PC-3 (cell line): Measurements from ENCODE around the gene DUSP12. TPM values are rescaled to one million over a fixed set of nuclear protein-coding genes. Genes with fewer than 3 reads are reported as not detected.

Source experiments
- ATAC-seq: fragments of 200-7000 bp; cut with Tn5 transposase; 2 replicates; pipeline ENCODE4 v1.9.1; 2020; ENCODE audit warnings: mild to moderate bottlenecking, moderate library complexity
- Bru-seq: library from RNA; stranded (reverse); fragments of 400-500 nt; gene quantifications from one replicate; lab custom pipeline; 2021; lab: Mats Ljungman, UMichigan
- BruChase-seq, 2 experiments: library from RNA; stranded (reverse); fragments of 400-500 nt; gene quantifications; one replicate each; lab custom pipeline; 2021; lab: Mats Ljungman, UMichigan
- BruUV-seq: library from RNA; stranded (reverse); fragments of 400-500 nt; replicated peaks from 2 replicates; lab custom pipeline; 2021; lab: Mats Ljungman, UMichigan
- CTCF ChIA-PET: fragments of 300-600 bp; sonication (Branson Sonifier 250); formaldehyde crosslinking; loops from one replicate; lab custom pipeline; 2022; ENCODE audit warnings: antibody characterized with exemption; lab: Charles Lee
- POLR2A ChIA-PET: fragments of 300-600 bp; sonication (Branson Sonifier 250); formaldehyde crosslinking; loops from one replicate; lab custom pipeline; 2022; ENCODE audit warnings: antibody characterized with exemption; ENCODE audit not compliant: unreplicated experiment; lab: Charles Lee
- DNase-seq: peaks from one replicate; pipeline ENCODE4 v3.0.0-alpha.2; 2015
- H2AFZ ChIP-seq: fragments of 300-600 bp; sonication (generic); 2 replicates; pipeline ENCODE4 v1.6.0; 2016; ENCODE audit warnings: antibody characterized with exemption, low read length
- H3F3A ChIP-seq: fragments of 300-600 bp; sonication (generic); one replicate; pipeline ENCODE4 v1.6.0; 2017; ENCODE audit warnings: antibody characterized with exemption, low read length, control low read depth, mild to moderate bottlenecking; ENCODE audit not compliant: unreplicated experiment
- H3K27ac ChIP-seq: fragments of 300-600 bp; sonication (generic); 2 replicates; pipeline ENCODE4 v1.5.1; 2016; ENCODE audit warnings: mild to moderate bottlenecking, low read length
- H3K27me3 ChIP-seq: fragments of 300-600 bp; sonication (generic); 2 replicates; pipeline ENCODE4 v1.6.1; 2016; ENCODE audit warnings: low read length, mixed read lengths
- H3K36me3 ChIP-seq: fragments of 300-600 bp; sonication (generic); 2 replicates; pipeline ENCODE4 v1.6.1; 2016; ENCODE audit warnings: low read depth, mixed run types, low read length, mixed read lengths
- H3K4me1 ChIP-seq: fragments of 300-600 bp; sonication (generic); 2 replicates; pipeline ENCODE4 v1.5.1; 2016; ENCODE audit warnings: low read length; ENCODE audit not compliant: insufficient read depth
- H3K4me2 ChIP-seq: fragments of 300-600 bp; sonication (generic); 2 replicates; pipeline ENCODE4 v1.6.0; 2016; ENCODE audit warnings: low read length
- H3K4me3 ChIP-seq: fragments of 300-600 bp; sonication (generic); 2 replicates; pipeline ENCODE4 v1.5.1; 2016; ENCODE audit warnings: mild to moderate bottlenecking, low read length, mixed read lengths
- H3K79me2 ChIP-seq: fragments of 300-600 bp; sonication (generic); 2 replicates; pipeline ENCODE4 v1.6.1; 2017; ENCODE audit warnings: low read length, mixed read lengths
- H3K9ac ChIP-seq: fragments of 300-600 bp; sonication (generic); 2 replicates; pipeline ENCODE4 v1.6.0; 2016; ENCODE audit warnings: mild to moderate bottlenecking, low read length
- H3K9me2 ChIP-seq: fragments of 300-600 bp; sonication (generic); replicated peaks from 2 replicates; pipeline ENCODE4 v1.6.1; 2016; ENCODE audit warnings: mixed run types, low read length, mixed read lengths
- H3K9me3 ChIP-seq: fragments of 300-600 bp; sonication (generic); 2 replicates; pipeline ENCODE4 v1.6.1; 2016; ENCODE audit warnings: low read length, mixed read lengths
- H4K20me1 ChIP-seq: fragments of 300-600 bp; sonication (generic); 2 replicates; pipeline ENCODE4 v1.6.1; 2016; ENCODE audit warnings: low read length, mixed read lengths
- CTCF ChIP-seq: fragments of 300-600 bp; sonication (generic); conservative IDR thresholded peaks from 2 replicates; pipeline ENCODE4 v1.5.1; 2017; ENCODE audit warnings: antibody characterized with exemption, low read depth, mild to moderate bottlenecking, low read length
- EZH2 ChIP-seq: fragments of 300-600 bp; sonication (generic); IDR thresholded peaks from one replicate; pipeline ENCODE4 v1.6.1; 2017; ENCODE audit warnings: antibody characterized with exemption, mild to moderate bottlenecking, low read length; ENCODE audit not compliant: unreplicated experiment
- EZH2phosphoT487 ChIP-seq: fragments of 300-600 bp; sonication (generic); IDR thresholded peaks from 2 replicates; pipeline ENCODE4 v1.6.1; 2018; ENCODE audit warnings: mild to moderate bottlenecking, antibody characterized with exemption, low read length, borderline replicate concordance
- intact Hi-C: fragments of 100-400 bp; cut with micrococcal nuclease; formaldehyde crosslinking; loops from 2 replicates; pipeline ENCODE4 v1.9.0; 2023
- long read RNA-seq: library from polyadenylated mRNA; unstranded; transcript quantifications from one replicate; pipeline ENCODE4 v2.0.0, GENCODE V29; 2021; ENCODE audit not compliant: unreplicated experiment
- total RNA-seq: library from RNA; depleted of rRNA; stranded (reverse); fragments of >200 nt; gene quantifications from 2 replicates; pipeline ENCODE4 v1.2.3, GENCODE V29; 2014; rRNA removed

Gene DUSP12
- 82.2 and 97.6 TPM in 2 replicates for total RNA-seq
- percentile 92 among the genes with signal in this experiment for Bru-seq, nascent RNA
- percentile 90 among the genes with signal in this experiment for BruChase-seq, experiment 1, labeled RNA remaining after a 6-hour chase
- percentile 95 among the genes with signal in this experiment for BruChase-seq, experiment 2, labeled RNA remaining after a 2-hour chase
- long read RNA-seq, transcript DUSP12-201 (6 exons, 1,270 nt) = major isoform, 31 of 70 reads
- long read RNA-seq, partial matches to known transcripts = 0 of 70 reads
- long read RNA-seq, other reads (novel, unspliced or antisense) = 38 of 70 reads

- Histone ChIP-seq H3K4me1 (peaks cover 20% of the 10 kb centered on the region), H3K27me3 (no peaks in the 10 kb centered on the region), H3K9ac (peak within 1 kb of the TSS; percentile 96), H3K9me3 (no peaks in the 10 kb centered on the region), H3K9me2 (no peaks in the 10 kb centered on the region), H3K36me3 (peaks cover 32% of the 10 kb centered on the region), H2AFZ (peak within 1 kb of the TSS; percentile 87), H3F3A (no peaks in the 10 kb centered on the region), H3K27ac (peak within 1 kb of the TSS; percentile 86), H3K79me2 (peaks cover 41% of the 10 kb centered on the region), H3K4me2 (peak within 1 kb of the TSS; percentile 87), H4K20me1 (peaks cover 14% of the 10 kb centered on the region), H3K4me3 (peak within 1 kb of the TSS; percentile 89)
- BruUV-seq = TSS peak; percentile 68
- peak; percentile 96 for ATAC-seq
- POLR2A ChIA-PET = interaction anchor here (0.5 to 0.7 kb wide), 3 partner anchors 13 to 219 kb away, joined by 4 to 12 read pairs (median 5); no protein-coding TSS in a partner anchor
- no peak for TF ChIP-seq EZH2phosphoT487
- TF ChIP-seq CTCF = peak; percentile 36
- CTCF ChIA-PET = interaction anchor here (1.0 to 1.3 kb wide), 2 partner anchors 11 to 287 kb away, joined by 3 to 10 read pairs; no protein-coding TSS in a partner anchor
- intact Hi-C loops = loop anchor here (1.0 to 10.0 kb wide), 3 partner anchors 17 to 565 kb away; partner anchors contain the start of gene ATF6
- DNase-seq = peak; percentile 96
These were observed at the start of gene DUSP12 for GRCh38 chr1:161749509-161750407. Gene DUSP12 (plus strand): TSS chr1:161749786. CDS start chr1:161749802, 16 bp downstream.

GRCh38 chr1:161702250-161702649 is 47.3 kb upstream of the DUSP12 start:
- peaks cover 3% of the 10 kb centered on the region; the same call in 1 of the 2 replicates for H3K4me1 ChIP-seq
- CTCF ChIA-PET = no interaction called here
- TF ChIP-seq EZH2 (no peak), CTCF (no peak), EZH2phosphoT487 (no peak)
- intact Hi-C loops = no loop called here
- H3K27ac ChIP-seq = no peak overlapping the region
- BruUV-seq = no TSS peak
- H3K36me3 ChIP-seq = no peaks in the 10 kb centered on the region
- no peaks in the 10 kb centered on the region for H3K9me2 ChIP-seq
- no peak overlapping the region for H2AFZ ChIP-seq
- no peaks in the 10 kb centered on the region for H4K20me1 ChIP-seq
- ATAC-seq (peak; percentile 46), DNase-seq (peak; percentile 25)
- no peaks in the 10 kb centered on the region for H3K27me3 ChIP-seq
- H3K9ac ChIP-seq = no peak overlapping the region
- POLR2A ChIA-PET = no interaction called here
- H3K4me3 ChIP-seq = no peak overlapping the region
- no peaks in the 10 kb centered on the region for H3F3A ChIP-seq
- no peaks in the 10 kb centered on the region for H3K79me2 ChIP-seq
- H3K4me2 ChIP-seq = no peak overlapping the region
- H3K9me3 ChIP-seq = no peaks in the 10 kb centered on the region
